CD4-positive, alpha-beta memory T cell (primary cell): Measurements from ENCODE around the gene ARHGDIB. TPM values are rescaled to one million over a fixed set of nuclear protein-coding genes. Genes with fewer than 3 reads are reported as not detected.

Experiments
- CTCF ChIA-PET: fragments of 350-600 bp; sonication (Branson Sonifier 250); formaldehyde crosslinking; loops from one replicate; lab custom pipeline; 2021; ENCODE audit warnings: inconsistent platforms; ENCODE audit not compliant: partially characterized antibody; lab: Charles Lee
- POLR2A ChIA-PET: fragments of 350-600 bp; sonication (Branson Sonifier 250); formaldehyde crosslinking; loops from one replicate; lab custom pipeline; 2021; ENCODE audit not compliant: partially characterized antibody; lab: Charles Lee
- DNase-seq, 5 donors: peaks; one replicate each; pipeline versions ENCODE4 v3.0.0 to v3.0.0-alpha.2; 2020 to 2022; ENCODE audit warnings: mixed read lengths in 1 of 5
- H3K27ac ChIP-seq: one replicate; pipeline ENCODE4 v1.7.0; 2013; ENCODE audit warnings: low read depth, low read length
- H3K27me3 ChIP-seq: 2 replicates; pipeline ENCODE4 v1.7.0; 2013; ENCODE audit warnings: mild to moderate bottlenecking, low read length, moderate library complexity; ENCODE audit not compliant: insufficient read depth
- H3K36me3 ChIP-seq: 2 replicates; pipeline ENCODE4 v1.7.0; 2013; ENCODE audit warnings: mild to moderate bottlenecking, low read length, moderate library complexity; ENCODE audit not compliant: insufficient read depth
- H3K4me1 ChIP-seq: 2 replicates; pipeline ENCODE4 v1.7.0; 2013; ENCODE audit warnings: mild to moderate bottlenecking, low read length, moderate library complexity; ENCODE audit not compliant: insufficient read depth
- H3K4me3 ChIP-seq, 2 donors: one replicate each; pipeline ENCODE4 v1.7.0; 2013; ENCODE audit warnings: low read length in 2 of 2, mild to moderate bottlenecking in 1 of 2
- H3K9me3 ChIP-seq, 2 donors: one replicate each; pipeline ENCODE4 v1.7.0; 2013; ENCODE audit warnings: low read length in 2 of 2, control low read depth in 1 of 2; ENCODE audit not compliant: control insufficient read depth in 1 of 2
- H3K27ac Mint-ChIP-seq, 7 donors: one replicate each; pipeline ENCODE4 v1.8.0; 2020 to 2021; ENCODE audit warnings: mixed read lengths in 7 of 7, mild to moderate bottlenecking in 6 of 7, inconsistent platforms in 3 of 7, moderate library complexity in 3 of 7
- H3K27me3 Mint-ChIP-seq, 2 donors: one replicate each; pipeline ENCODE4 v1.8.0; 2020 to 2021; ENCODE audit warnings: mixed read lengths in 2 of 2
- H3K36me3 Mint-ChIP-seq, 2 donors: one replicate each; pipeline ENCODE4 v1.8.0; 2020 to 2021; ENCODE audit warnings: mixed read lengths in 2 of 2, inconsistent platforms in 1 of 2, mild to moderate bottlenecking in 1 of 2
- H3K4me1 Mint-ChIP-seq, 4 donors: one replicate each; pipeline ENCODE4 v1.8.0; 2020 to 2021; ENCODE audit warnings: mixed read lengths in 4 of 4, mild to moderate bottlenecking in 1 of 4
- H3K4me3 Mint-ChIP-seq, 8 donors: one replicate each; pipeline ENCODE4 v1.8.0; 2020 to 2021; ENCODE audit warnings: mixed read lengths in 8 of 8, mild to moderate bottlenecking in 7 of 8, moderate library complexity in 6 of 8, inconsistent platforms in 3 of 8
- H3K9me3 Mint-ChIP-seq, 8 donors: one replicate each; pipeline ENCODE4 v1.8.0; 2020 to 2021; ENCODE audit warnings: mixed read lengths in 8 of 8, mild to moderate bottlenecking in 5 of 8, inconsistent platforms in 3 of 8, moderate library complexity in 1 of 8
- intact Hi-C: fragments of 100-400 bp; cut with micrococcal nuclease; formaldehyde crosslinking; loops from one replicate; pipeline ENCODE4 v1.15.1; 2023
- polyA plus RNA-seq, 2 donors: library from polyadenylated mRNA; unstranded; fragments of 300-500 nt; fragmentation: Illumina TruSeq; gene quantifications; one replicate each; pipeline ENCODE4 v1.2.3, GENCODE V29; 2021
- total RNA-seq, 2 experiments: library from RNA; stranded (reverse); gene quantifications; one replicate each; pipeline ENCODE4 v1.2.3, GENCODE V29; 2021

The ARHGDIB gene
- total and polyA plus RNA-seq, 4 experiments from 2014 or later = 717 to 4,406 (median 1,865) TPM

DNA sequence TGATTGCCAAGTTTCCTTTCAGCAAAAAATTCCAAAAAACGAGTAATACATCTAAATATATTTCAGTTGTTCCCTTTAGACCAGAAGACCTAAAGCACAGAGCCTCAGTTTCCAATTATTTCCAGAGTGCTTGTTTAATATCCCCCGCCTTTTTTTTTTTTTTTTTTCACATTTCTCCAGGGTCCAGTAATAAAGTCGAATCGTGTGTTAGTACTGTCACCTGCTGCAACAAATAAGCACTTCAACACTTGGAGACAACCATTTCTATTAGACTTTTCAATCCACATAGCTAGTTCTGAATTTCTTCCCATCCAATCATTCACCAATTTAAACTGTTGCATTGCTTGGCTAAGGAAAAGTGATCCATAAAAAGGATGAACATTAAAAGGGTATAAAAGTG lies 25.0 kb upstream of the ARHGDIB start:
- H3K36me3 ChIP-seq = no peaks in the 10 kb centered on the region
- no peak overlapping the region for H3K4me3 Mint-ChIP-seq
- intact Hi-C loops = no loop called here
- no peak overlapping the region for H3K27ac Mint-ChIP-seq
- no peaks in the 10 kb centered on the region for H3K36me3 Mint-ChIP-seq
- H3K9me3 ChIP-seq = no peaks in the 10 kb centered on the region
- no peak overlapping the region for H3K4me3 ChIP-seq
- H3K4me1 Mint-ChIP-seq = peaks cover 18 to 31% (median 24%) of the 10 kb centered on the region in 4 donors
- H3K27me3 ChIP-seq = no peaks in the 10 kb centered on the region
- no peak overlapping the region for H3K27ac ChIP-seq
- ChIA-PET CTCF (interaction anchor here (0.6 to 3.5 kb wide), 5 partner anchors 9 to 65 kb away, joined by 3 to 18 read pairs (median 4); partner anchors contain the start of gene ERP27), POLR2A (interaction anchor here (0.7 to 1.5 kb wide), 3 partner anchors 9 to 57 kb away, joined by 3 to 5 read pairs (median 3); no protein-coding TSS in a partner anchor)
- DNase-seq = no peak
- H3K9me3 Mint-ChIP-seq = peaks cover 0 to 7% (median 1%) of the 10 kb centered on the region in 8 donors
- H3K27me3 Mint-ChIP-seq = no peaks in the 10 kb centered on the region
- H3K4me1 ChIP-seq = peaks cover 21% of the 10 kb centered on the region

DNA sequence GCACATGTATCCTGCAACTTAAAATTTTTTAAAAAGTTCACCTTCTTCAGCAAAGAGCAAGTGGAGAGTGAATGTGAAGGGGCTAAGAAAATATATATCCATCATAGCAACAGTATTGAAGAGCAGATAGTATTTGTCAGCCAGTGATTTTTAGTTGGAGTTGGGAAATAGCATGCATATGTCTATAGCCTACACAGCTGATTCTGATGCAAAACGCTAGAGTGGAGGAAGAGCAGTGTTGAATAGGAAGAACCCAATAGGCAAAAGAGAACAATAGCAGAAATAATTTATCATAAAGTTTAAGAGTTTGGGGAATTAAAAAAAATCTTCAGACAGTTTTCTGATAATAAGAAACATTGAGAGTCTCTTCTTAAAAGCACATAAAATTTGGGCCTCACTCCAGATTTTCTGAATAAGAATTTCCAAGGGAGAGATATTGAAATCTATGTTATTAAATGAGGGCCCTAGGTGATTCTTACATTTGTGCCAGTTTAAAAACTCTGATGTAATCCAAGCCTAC lies 23.4 kb upstream of the ARHGDIB start:
- peak overlapping the region in 2 of 8 donors; percentile 8 to 14 for H3K4me3 Mint-ChIP-seq
- H3K27ac ChIP-seq = no peak overlapping the region
- H3K4me3 ChIP-seq = no peak overlapping the region
- H3K36me3 ChIP-seq = no peaks in the 10 kb centered on the region
- no peaks in the 10 kb centered on the region for H3K36me3 Mint-ChIP-seq
- H3K27ac Mint-ChIP-seq = peak overlapping the region in 2 of 7 donors; percentile 21 to 65
- ChIA-PET CTCF (interaction anchor here (1.2 to 3.5 kb wide), 4 partner anchors 10 to 236 kb away, joined by 3 to 18 read pairs (median 10); partner anchors contain the start of genes ERP27 and RERG), POLR2A (interaction anchor here (0.7 to 1.8 kb wide), 6 partner anchors 18 to 47 kb away, joined by 3 to 8 read pairs (median 4); partner anchors contain the start of genes ARHGDIB and ERP27)
- no peak for DNase-seq
- intact Hi-C loops = no loop called here
- no peaks in the 10 kb centered on the region for H3K27me3 Mint-ChIP-seq
- peaks cover 26% of the 10 kb centered on the region for H3K4me1 ChIP-seq
- peaks cover 27 to 47% (median 37%) of the 10 kb centered on the region in 4 donors for H3K4me1 Mint-ChIP-seq
- no peaks in the 10 kb centered on the region for H3K27me3 ChIP-seq
- H3K9me3 ChIP-seq = no peaks in the 10 kb centered on the region
- no peaks in the 10 kb centered on the region for H3K9me3 Mint-ChIP-seq

DNA sequence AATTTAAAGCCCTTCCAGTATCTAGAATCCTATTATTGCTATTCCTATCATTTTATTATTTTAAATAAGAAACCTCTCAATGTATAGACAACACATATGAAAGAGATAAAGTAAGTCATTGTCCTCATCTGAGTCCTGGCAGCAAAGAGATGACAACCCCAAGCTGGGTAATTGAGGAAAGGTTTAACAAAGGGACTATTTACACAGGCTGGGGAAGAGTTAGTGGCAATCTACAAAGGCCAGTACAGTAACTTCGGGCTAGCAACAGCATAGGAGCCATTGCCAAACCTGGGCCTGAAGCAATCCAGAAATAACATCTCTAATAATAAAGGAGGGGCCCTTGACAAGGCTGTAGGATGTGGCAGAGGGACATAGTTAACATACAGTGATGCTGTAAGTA lies 22.6 kb upstream of the ARHGDIB start:
- intact Hi-C loops = no loop called here

DNA sequence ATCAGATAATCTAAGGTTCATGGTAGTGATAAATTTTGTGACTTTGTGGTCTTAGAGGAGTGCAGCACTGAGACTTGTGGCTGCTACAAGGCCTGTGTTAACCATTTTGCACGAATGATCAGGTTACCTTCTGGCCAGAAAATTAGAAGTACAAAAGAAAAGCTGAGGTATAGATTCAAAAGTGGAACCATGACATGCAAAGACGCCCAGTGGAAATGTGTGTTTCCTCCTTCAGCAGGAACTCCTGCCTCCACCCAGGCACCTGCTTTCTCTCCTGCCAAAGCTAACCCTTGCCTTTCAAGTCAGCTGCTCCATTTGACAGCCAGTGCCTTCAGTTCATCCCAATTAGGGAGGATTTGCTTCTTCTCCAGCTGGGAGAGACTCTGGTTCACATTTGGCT lies 21.6 kb upstream of the ARHGDIB start:
- Mint-ChIP-seq H3K27ac (peak overlapping the region; percentile 8 to 48 (median 34)), H3K36me3 (no peaks in the 10 kb centered on the region), H3K4me3 (peak overlapping the region in 5 of 8 donors; percentile 14 to 57 (median 29)), H3K9me3 (no peaks in the 10 kb centered on the region), H3K4me1 (peaks cover 41 to 60% (median 50%) of the 10 kb centered on the region in 4 donors), H3K27me3 (no peaks in the 10 kb centered on the region)
- no peak overlapping the region for H3K4me3 ChIP-seq
- H3K4me1 ChIP-seq = peaks cover 38% of the 10 kb centered on the region
- H3K27me3 ChIP-seq = no peaks in the 10 kb centered on the region
- ChIA-PET CTCF (interaction anchor here (0.8 to 3.1 kb wide), 3 partner anchors 12 to 137 kb away, joined by 3 to 18 read pairs (median 4); no protein-coding TSS in a partner anchor), POLR2A (interaction anchor here (0.9 to 1.8 kb wide), 4 partner anchors 14 to 34 kb away, joined by 3 to 7 read pairs (median 4); no protein-coding TSS in a partner anchor)
- H3K9me3 ChIP-seq = no peaks in the 10 kb centered on the region
- no peak overlapping the region for H3K27ac ChIP-seq
- intact Hi-C loops = no loop called here
- H3K36me3 ChIP-seq = no peaks in the 10 kb centered on the region
- no peak for DNase-seq

More for the DNA sequence above, 22.6 kb upstream of the ARHGDIB start:
- H3K27ac ChIP-seq = no peak overlapping the region
- no peaks in the 10 kb centered on the region for H3K36me3 ChIP-seq
- no peak overlapping the region for H3K4me3 ChIP-seq
- H3K4me1 Mint-ChIP-seq = peaks cover 35 to 55% (median 45%) of the 10 kb centered on the region in 4 donors
- H3K4me3 Mint-ChIP-seq = peak overlapping the region in 1 of 8 donors; percentile 14
- no peak for DNase-seq
- CTCF ChIA-PET = interaction anchor here (0.8 to 3.5 kb wide), 4 partner anchors 11 to 138 kb away, joined by 3 to 18 read pairs (median 11); partner anchors contain the start of gene ERP27
- H3K4me1 ChIP-seq = peaks cover 34% of the 10 kb centered on the region
- H3K27me3 Mint-ChIP-seq = no peaks in the 10 kb centered on the region
- no peaks in the 10 kb centered on the region for H3K27me3 ChIP-seq
- H3K9me3 Mint-ChIP-seq = no peaks in the 10 kb centered on the region
- H3K27ac Mint-ChIP-seq = peak overlapping the region in 1 of 7 donors; percentile 8
- no peaks in the 10 kb centered on the region for H3K36me3 Mint-ChIP-seq
- POLR2A ChIA-PET = interaction anchor here (1.0 to 1.8 kb wide), 3 partner anchors 24 to 35 kb away, joined by 3 to 7 read pairs (median 4); no protein-coding TSS in a partner anchor
- H3K9me3 ChIP-seq = no peaks in the 10 kb centered on the region

DNA sequence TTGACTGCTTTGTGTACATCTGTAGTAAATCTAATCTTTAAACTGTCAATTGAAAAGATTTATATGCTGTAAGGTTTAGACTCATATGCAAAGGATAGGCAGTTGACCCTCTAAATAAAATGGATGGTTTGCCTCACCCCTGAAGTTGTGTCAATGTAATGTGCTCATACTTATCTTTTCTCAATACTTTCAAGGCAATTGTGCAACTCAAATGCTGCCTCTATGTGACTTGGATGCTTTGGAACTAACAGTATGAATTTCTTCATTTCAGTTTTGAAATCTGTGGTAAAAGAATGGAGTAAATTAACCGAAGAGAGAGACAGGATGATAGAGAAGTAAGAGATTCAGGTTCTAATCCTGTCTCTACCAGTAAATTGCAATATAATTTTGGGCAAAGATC lies 21.2 kb upstream of the ARHGDIB start:
- H3K36me3 ChIP-seq = no peaks in the 10 kb centered on the region
- H3K4me1 ChIP-seq = peaks cover 38% of the 10 kb centered on the region
- no peak overlapping the region for H3K4me3 ChIP-seq
- peak overlapping the region in 2 of 8 donors; percentile 15 to 57 for H3K4me3 Mint-ChIP-seq
- no peaks in the 10 kb centered on the region for H3K27me3 Mint-ChIP-seq
- no peak overlapping the region for H3K27ac ChIP-seq
- peaks cover 41 to 60% (median 50%) of the 10 kb centered on the region in 4 donors for H3K4me1 Mint-ChIP-seq
- H3K27ac Mint-ChIP-seq = peak overlapping the region in 3 of 7 donors; percentile 8 to 55 (median 34)
- POLR2A ChIA-PET = interaction anchor here (0.9 to 1.8 kb wide), 2 partner anchors 14 to 23 kb away, joined by 3 to 7 read pairs; no protein-coding TSS in a partner anchor
- no peaks in the 10 kb centered on the region for H3K9me3 Mint-ChIP-seq
- H3K9me3 ChIP-seq = no peaks in the 10 kb centered on the region
- no peaks in the 10 kb centered on the region for H3K27me3 ChIP-seq
- intact Hi-C loops = no loop called here
- no peaks in the 10 kb centered on the region for H3K36me3 Mint-ChIP-seq
- CTCF ChIA-PET = interaction anchor here (0.8 to 3.1 kb wide), 2 partner anchors 12 to 47 kb away, joined by 3 to 18 read pairs; no protein-coding TSS in a partner anchor
- DNase-seq = no peak

DNA sequence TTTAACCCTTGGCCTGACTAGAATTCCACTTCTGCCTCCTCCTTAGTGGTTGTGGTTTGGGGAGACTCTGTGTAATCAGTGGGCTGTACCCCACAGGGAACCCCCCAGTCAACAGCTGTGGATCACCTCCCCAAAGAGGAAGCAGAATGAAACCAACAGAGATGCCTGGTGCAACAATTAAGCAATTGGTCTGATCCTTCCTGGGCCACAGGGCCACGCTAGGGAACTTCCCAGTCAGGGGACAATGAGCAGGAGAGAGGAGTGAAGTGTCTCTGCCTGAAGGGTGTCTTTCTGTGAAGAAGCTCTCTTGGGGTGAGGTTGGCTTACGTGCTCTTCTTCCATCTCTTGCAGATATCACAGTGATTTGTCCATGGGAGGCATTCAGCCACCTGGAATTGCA lies 19.6 kb upstream of the ARHGDIB start:
- ChIA-PET CTCF (interaction anchor here (0.6 to 2.9 kb wide), 4 partner anchors 13 to 50 kb away, joined by 3 to 13 read pairs (median 6); partner anchors contain the start of gene ERP27), POLR2A (interaction anchor here (1.9 kb wide), 1 partner anchor 19 kb away, joined by 6 read pairs; the partner anchor contains the start of gene ARHGDIB)
- intact Hi-C loops = no loop called here
- Histone ChIP-seq H3K4me1 (peaks cover 38% of the 10 kb centered on the region), H3K27ac (no peak overlapping the region), H3K27me3 (no peaks in the 10 kb centered on the region), H3K36me3 (no peaks in the 10 kb centered on the region), H3K9me3 (no peaks in the 10 kb centered on the region), H3K4me3 (no peak overlapping the region)
- H3K27ac Mint-ChIP-seq = peak overlapping the region in 3 of 7 donors; percentile 34 to 66 (median 36)
- no peaks in the 10 kb centered on the region for H3K9me3 Mint-ChIP-seq
- peaks cover 39 to 57% (median 48%) of the 10 kb centered on the region in 4 donors for H3K4me1 Mint-ChIP-seq
- H3K36me3 Mint-ChIP-seq = no peaks in the 10 kb centered on the region
- no peak for DNase-seq
- peak overlapping the region in 1 of 8 donors; percentile 11 for H3K4me3 Mint-ChIP-seq
- H3K27me3 Mint-ChIP-seq = no peaks in the 10 kb centered on the region
